GM23338 (cell line): ENCODE data around the gene AMPH.

Experiments
- CTCF ChIP-seq, 2 experiments: fragments of 200-600 bp in 1 of 2; sonication (generic) in 1 of 2; conservative IDR thresholded peaks; 2 replicates each; pipeline versions ENCODE4 v1.5.1 to v1.6.1; 2016 to 2017; ENCODE audit warnings: antibody characterized with exemption in 2 of 2, low read depth in 2 of 2, mild to moderate bottlenecking in 2 of 2, moderate library complexity in 1 of 2
- EZH2phosphoT487 ChIP-seq: fragments of 200-600 bp; sonication (generic); IDR thresholded peaks from one replicate; pipeline ENCODE4 v1.8.1; 2018; ENCODE audit warnings: antibody characterized with exemption; ENCODE audit not compliant: unreplicated experiment
- POLR2AphosphoS5 ChIP-seq: IDR thresholded peaks from 2 replicates; pipeline ENCODE4 v1.6.1; 2016; ENCODE audit warnings: antibody characterized with exemption, low read depth
- REST ChIP-seq: IDR thresholded peaks from one replicate; pipeline ENCODE4 v1.6.1; 2018; ENCODE audit warnings: antibody characterized with exemption; ENCODE audit not compliant: unreplicated experiment

GRCh38 chr7:38600741-38601140, 30.4 kb downstream of the AMPH start:
- TF ChIP-seq CTCF (conservative IDR thresholded peaks at IDR 0.05; ENCODE audit: low read depth in 2 of 2) (no peak), POLR2AphosphoS5 (no peak), REST (no peak), EZH2phosphoT487 (no peak)
